AG08395 (cell line): ENCODE data around the gene IFNA8.
"Not testable (repeated sequence)": the region's sequence is repeated elsewhere in the genome, so short reads cannot be mapped to it uniquely, and the experiment has no call there.

Experiments
- DNase-seq: peaks from one replicate; pipeline ENCODE4 v3.0.0; 2012; ENCODE audit warnings: mixed read lengths, low spot score

IFNA8 gene

GRCh38 chr9:21428235-21428634 lies 19.3 kb downstream of the IFNA8 start:
- no peak for DNase-seq

- no peak for DNase-seq
Measured at GRCh38 chr9:21429191-21429590, 20.3 kb downstream of the IFNA8 start.

- DNase-seq, result no peak
Measured at GRCh38 chr9:21432672-21433425, 23.9 kb downstream of the IFNA8 start.

GRCh38 chr9:21434202-21435014 lies 25.5 kb downstream of the IFNA8 start:
- peak; percentile 58 for DNase-seq

- DNase-seq, result not testable (repeated sequence)
Measured at GRCh38 chr9:21435015-21435383, 26.1 kb downstream of the IFNA8 start.

- DNase-seq, result no peak
Measured at GRCh38 chr9:21440139-21440538, 31.2 kb downstream of the IFNA8 start, which contains the start of gene IFNA1. Gene IFNA1 (plus strand): TSS chr9:21440439. CDS start chr9:21440508, 69 bp downstream.

- no peak for DNase-seq
Measured at GRCh38 chr9:21443849-21444625, 35.1 kb downstream of the IFNA8 start.

- not testable (repeated sequence) for DNase-seq
Measured at GRCh38 chr9:21449312-21449711, 40.4 kb downstream of the IFNA8 start.

GRCh38 chr9:21450733-21451394 lies 41.9 kb downstream of the IFNA8 start:
- no peak for DNase-seq

- DNase-seq, result no peak
Measured at GRCh38 chr9:21452681-21453080, 43.8 kb downstream of the IFNA8 start.

- peak; percentile 41 for DNase-seq
Measured at GRCh38 chr9:21454149-21454548, 45.2 kb downstream of the IFNA8 start.

- DNase-seq, result peak; percentile 59
Measured at GRCh38 chr9:21455320-21455719, 46.4 kb downstream of the IFNA8 start.
